WTC11 (cell line): ENCODE measurements around the gene MYO18A.

Experiments
- CBFB ChIP-seq: sonication (generic); formaldehyde crosslinking; IDR thresholded peaks from 2 replicates; pipeline ENCODE4 v1.8.1; 2022; ENCODE audit warnings: mild to moderate bottlenecking, low read depth, missing genetic modification reagents
- CREB1 ChIP-seq: sonication (generic); formaldehyde crosslinking; IDR thresholded peaks from 2 replicates; pipeline ENCODE4 v1.8.0; 2023; ENCODE audit warnings: mild to moderate bottlenecking, missing genetic modification reagents
- ETV6 ChIP-seq: sonication (generic); formaldehyde crosslinking; IDR thresholded peaks from 2 replicates; pipeline ENCODE4 v1.8.1; 2022; ENCODE audit warnings: mild to moderate bottlenecking, missing genetic modification reagents
- FOXJ3 ChIP-seq: sonication (generic); formaldehyde crosslinking; IDR thresholded peaks from 2 replicates; pipeline ENCODE4 v1.9.0; 2021; ENCODE audit warnings: missing genetic modification reagents, mild to moderate bottlenecking, borderline replicate concordance
- NR2C2 ChIP-seq: sonication (generic); formaldehyde crosslinking; IDR thresholded peaks from 2 replicates; pipeline ENCODE4 v1.8.0; 2022; ENCODE audit warnings: mild to moderate bottlenecking, missing genetic modification reagents
- SP1 ChIP-seq: sonication (generic); formaldehyde crosslinking; conservative IDR thresholded peaks from 2 replicates; pipeline ENCODE4 v1.8.1; 2022; ENCODE audit warnings: missing genetic modification reagents
- TEAD4 ChIP-seq: sonication (generic); formaldehyde crosslinking; IDR thresholded peaks from 2 replicates; pipeline ENCODE4 v1.8.0; 2022; ENCODE audit warnings: mild to moderate bottlenecking, missing genetic modification reagents
- ZNF317 ChIP-seq: sonication (generic); formaldehyde crosslinking; IDR thresholded peaks from 2 replicates; pipeline ENCODE4 v1.8.1; 2023; ENCODE audit warnings: low read depth, mild to moderate bottlenecking, moderate library complexity, missing genetic modification reagents, borderline replicate concordance
- TF ChIP-seq, protein P1 (sequence below): fragments of 200-600 bp; IDR thresholded peaks from 2 replicates; pipeline ENCODE4 v1.8.0; 2022; ENCODE audit warnings: antibody characterized with exemption
- TF ChIP-seq, protein P2 (sequence below): sonication (generic); formaldehyde crosslinking; IDR thresholded peaks from 2 replicates; pipeline ENCODE4 v1.8.1; 2023; ENCODE audit warnings: mild to moderate bottlenecking, missing genetic modification reagents
- TF ChIP-seq, protein P3 (sequence below): sonication (generic); formaldehyde crosslinking; IDR thresholded peaks from 2 replicates; pipeline ENCODE4 v1.8.0; 2022; ENCODE audit warnings: mild to moderate bottlenecking, missing genetic modification reagents
- TF ChIP-seq, protein P4 (sequence below): sonication (generic); formaldehyde crosslinking; IDR thresholded peaks from 2 replicates; pipeline ENCODE4 v1.8.0; 2022; ENCODE audit warnings: mild to moderate bottlenecking, missing genetic modification reagents
- TF ChIP-seq, protein P5 (sequence below): sonication (generic); formaldehyde crosslinking; IDR thresholded peaks from 2 replicates; pipeline ENCODE4 v1.8.0; 2022; ENCODE audit warnings: mild to moderate bottlenecking, missing genetic modification reagents

DNA sequence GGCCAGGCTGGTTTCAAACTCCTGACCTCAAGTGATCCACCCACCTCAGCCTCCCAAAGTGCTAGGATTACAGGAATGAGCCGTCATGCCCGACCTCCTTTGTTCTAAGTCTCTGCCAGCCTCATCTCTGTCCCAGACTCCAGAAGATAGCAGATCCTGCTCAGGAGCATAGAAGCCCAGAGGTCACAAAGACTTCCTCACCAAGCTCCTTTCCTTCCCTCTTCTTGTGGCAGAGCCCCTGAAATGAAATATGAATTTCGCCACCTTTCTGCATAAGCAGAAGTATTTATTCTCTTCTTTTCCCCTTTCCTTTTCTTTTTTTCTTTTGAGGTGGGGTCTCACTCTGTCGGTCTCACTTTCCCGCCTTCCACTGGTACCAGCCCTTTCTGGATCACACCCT, 148.7 kb downstream of the MYO18A start:
- TF ChIP-seq NR2C2 (CRISPR knock-in tag) = no peak
- TF ChIP-seq, protein P1, sequence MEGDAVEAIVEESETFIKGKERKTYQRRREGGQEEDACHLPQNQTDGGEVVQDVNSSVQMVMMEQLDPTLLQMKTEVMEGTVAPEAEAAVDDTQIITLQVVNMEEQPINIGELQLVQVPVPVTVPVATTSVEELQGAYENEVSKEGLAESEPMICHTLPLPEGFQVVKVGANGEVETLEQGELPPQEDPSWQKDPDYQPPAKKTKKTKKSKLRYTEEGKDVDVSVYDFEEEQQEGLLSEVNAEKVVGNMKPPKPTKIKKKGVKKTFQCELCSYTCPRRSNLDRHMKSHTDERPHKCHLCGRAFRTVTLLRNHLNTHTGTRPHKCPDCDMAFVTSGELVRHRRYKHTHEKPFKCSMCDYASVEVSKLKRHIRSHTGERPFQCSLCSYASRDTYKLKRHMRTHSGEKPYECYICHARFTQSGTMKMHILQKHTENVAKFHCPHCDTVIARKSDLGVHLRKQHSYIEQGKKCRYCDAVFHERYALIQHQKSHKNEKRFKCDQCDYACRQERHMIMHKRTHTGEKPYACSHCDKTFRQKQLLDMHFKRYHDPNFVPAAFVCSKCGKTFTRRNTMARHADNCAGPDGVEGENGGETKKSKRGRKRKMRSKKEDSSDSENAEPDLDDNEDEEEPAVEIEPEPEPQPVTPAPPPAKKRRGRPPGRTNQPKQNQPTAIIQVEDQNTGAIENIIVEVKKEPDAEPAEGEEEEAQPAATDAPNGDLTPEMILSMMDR = no peak
- TF ChIP-seq, protein P2, sequence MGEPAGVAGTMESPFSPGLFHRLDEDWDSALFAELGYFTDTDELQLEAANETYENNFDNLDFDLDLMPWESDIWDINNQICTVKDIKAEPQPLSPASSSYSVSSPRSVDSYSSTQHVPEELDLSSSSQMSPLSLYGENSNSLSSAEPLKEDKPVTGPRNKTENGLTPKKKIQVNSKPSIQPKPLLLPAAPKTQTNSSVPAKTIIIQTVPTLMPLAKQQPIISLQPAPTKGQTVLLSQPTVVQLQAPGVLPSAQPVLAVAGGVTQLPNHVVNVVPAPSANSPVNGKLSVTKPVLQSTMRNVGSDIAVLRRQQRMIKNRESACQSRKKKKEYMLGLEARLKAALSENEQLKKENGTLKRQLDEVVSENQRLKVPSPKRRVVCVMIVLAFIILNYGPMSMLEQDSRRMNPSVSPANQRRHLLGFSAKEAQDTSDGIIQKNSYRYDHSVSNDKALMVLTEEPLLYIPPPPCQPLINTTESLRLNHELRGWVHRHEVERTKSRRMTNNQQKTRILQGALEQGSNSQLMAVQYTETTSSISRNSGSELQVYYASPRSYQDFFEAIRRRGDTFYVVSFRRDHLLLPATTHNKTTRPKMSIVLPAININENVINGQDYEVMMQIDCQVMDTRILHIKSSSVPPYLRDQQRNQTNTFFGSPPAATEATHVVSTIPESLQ (CRISPR knock-in tag) = no peak
- no peak for TF ChIP-seq SP1 (CRISPR knock-in tag)
- no peak for TF ChIP-seq CBFB (CRISPR knock-in tag)
- TF ChIP-seq, protein P3, sequence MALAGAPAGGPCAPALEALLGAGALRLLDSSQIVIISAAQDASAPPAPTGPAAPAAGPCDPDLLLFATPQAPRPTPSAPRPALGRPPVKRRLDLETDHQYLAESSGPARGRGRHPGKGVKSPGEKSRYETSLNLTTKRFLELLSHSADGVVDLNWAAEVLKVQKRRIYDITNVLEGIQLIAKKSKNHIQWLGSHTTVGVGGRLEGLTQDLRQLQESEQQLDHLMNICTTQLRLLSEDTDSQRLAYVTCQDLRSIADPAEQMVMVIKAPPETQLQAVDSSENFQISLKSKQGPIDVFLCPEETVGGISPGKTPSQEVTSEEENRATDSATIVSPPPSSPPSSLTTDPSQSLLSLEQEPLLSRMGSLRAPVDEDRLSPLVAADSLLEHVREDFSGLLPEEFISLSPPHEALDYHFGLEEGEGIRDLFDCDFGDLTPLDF (CRISPR knock-in tag) = no peak
- no peak for TF ChIP-seq ETV6 (CRISPR knock-in tag)
- TF ChIP-seq, protein P4, sequence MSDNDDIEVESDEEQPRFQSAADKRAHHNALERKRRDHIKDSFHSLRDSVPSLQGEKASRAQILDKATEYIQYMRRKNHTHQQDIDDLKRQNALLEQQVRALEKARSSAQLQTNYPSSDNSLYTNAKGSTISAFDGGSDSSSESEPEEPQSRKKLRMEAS (CRISPR knock-in tag) = no peak
- TF ChIP-seq CREB1 (CRISPR knock-in tag) = no peak
- no peak for TF ChIP-seq TEAD4 (CRISPR knock-in tag)
- TF ChIP-seq, protein P5, sequence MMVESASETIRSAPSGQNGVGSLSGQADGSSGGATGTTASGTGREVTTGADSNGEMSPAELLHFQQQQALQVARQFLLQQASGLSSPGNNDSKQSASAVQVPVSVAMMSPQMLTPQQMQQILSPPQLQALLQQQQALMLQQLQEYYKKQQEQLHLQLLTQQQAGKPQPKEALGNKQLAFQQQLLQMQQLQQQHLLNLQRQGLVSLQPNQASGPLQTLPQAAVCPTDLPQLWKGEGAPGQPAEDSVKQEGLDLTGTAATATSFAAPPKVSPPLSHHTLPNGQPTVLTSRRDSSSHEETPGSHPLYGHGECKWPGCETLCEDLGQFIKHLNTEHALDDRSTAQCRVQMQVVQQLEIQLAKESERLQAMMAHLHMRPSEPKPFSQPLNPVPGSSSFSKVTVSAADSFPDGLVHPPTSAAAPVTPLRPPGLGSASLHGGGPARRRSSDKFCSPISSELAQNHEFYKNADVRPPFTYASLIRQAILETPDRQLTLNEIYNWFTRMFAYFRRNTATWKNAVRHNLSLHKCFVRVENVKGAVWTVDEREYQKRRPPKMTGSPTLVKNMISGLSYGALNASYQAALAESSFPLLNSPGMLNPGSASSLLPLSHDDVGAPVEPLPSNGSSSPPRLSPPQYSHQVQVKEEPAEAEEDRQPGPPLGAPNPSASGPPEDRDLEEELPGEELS (CRISPR knock-in tag) = no peak
- TF ChIP-seq FOXJ3 (CRISPR knock-in tag) = no peak
- no peak for TF ChIP-seq ZNF317 (CRISPR knock-in tag)
